IPS DF 19.7 (cell line): ENCODE data around the gene PRR12.
A peak's percentile ranks its signal among the peaks of the same experiment; 100 is the strongest.

Source experiments
- DNase-seq: peaks from one replicate; pipeline ENCODE4 v3.0.0-alpha.2; 2013; ENCODE audit warnings: low read depth, low spot score

The PRR12 gene, protein sequence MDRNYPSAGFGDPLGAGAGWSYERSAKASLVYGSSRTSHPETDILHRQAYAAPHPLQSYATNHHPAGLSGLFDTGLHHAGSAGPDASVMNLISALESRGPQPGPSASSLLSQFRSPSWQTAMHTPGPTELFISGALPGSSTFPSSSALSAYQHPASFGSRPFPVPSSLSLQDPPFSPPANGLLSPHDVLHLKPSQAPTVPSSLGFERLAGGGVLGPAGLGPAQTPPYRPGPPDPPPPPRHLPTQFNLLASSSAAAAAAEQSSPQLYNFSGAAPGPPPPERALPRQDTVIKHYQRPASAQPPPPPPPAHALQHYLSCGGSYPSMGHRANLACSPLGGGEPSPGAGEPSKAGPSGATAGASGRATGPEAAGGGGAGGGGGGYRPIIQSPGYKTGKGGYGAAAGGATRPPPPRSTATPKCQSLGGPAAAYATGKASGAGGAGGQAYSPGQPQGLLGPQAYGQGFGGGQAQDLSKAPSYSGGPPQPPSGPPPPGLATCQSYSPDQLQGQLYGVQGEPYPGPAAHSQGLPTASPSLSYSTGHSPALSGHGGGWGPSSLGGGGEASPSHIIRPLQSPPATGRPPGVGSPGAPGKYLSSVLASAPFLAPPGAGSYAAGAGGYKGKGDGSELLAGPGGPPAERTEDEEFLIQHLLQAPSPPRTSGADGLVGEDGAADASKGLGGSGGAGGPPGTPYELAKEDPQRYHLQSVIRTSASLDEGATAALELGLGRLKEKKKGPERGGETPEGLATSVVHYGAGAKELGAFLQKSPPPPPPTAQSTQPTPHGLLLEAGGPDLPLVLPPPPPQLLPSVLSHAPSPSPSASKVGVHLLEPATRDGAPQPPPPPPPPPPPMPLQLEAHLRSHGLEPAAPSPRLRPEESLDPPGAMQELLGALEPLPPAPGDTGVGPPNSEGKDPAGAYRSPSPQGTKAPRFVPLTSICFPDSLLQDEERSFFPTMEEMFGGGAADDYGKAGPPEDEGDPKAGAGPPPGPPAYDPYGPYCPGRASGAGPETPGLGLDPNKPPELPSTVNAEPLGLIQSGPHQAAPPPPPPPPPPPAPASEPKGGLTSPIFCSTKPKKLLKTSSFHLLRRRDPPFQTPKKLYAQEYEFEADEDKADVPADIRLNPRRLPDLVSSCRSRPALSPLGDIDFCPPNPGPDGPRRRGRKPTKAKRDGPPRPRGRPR (N-terminal part only)

DNA sequence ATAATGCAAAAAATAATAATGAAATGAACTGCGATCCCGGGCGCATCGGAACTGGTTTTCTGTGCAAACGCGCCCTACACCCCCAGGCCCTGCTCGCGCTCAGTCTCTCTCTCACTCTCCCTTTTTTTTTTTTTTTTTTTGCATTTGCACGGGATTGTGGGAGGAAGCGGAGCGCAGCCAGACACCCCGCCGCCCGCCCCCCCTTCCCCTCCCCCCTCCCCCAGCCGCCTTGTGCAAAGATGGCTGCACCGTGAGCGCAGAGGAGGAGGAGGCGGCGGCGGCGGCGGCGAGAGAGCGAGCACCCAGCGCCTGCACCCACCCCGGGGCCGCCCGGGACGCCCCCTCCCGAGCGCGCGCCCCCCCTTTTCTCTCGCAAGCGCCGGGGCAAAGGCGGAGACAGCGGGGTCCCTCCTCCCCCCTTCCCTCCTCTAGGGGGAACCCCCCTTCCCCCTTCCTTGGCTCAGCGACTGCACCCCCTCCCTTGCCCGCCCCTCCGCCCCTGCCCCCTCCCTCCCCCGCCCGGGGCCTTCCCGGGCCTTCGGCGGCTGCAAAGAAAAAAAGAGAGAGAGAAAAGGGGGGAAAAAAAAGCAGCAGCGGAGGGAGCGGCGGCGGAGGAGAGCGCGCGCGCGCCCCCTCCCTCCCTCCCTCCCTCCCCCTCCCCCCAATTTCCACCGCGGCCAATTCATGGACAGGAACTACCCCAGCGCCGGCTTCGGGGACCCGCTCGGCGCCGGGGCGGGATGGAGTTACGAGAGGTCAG, at the start of gene PRR12:
PRR12 (plus strand) TSS at position 212 of the 760 bp plus-strand sequence; CDS start at position 685, 473 bp downstream.
- no peak for DNase-seq

DNA sequence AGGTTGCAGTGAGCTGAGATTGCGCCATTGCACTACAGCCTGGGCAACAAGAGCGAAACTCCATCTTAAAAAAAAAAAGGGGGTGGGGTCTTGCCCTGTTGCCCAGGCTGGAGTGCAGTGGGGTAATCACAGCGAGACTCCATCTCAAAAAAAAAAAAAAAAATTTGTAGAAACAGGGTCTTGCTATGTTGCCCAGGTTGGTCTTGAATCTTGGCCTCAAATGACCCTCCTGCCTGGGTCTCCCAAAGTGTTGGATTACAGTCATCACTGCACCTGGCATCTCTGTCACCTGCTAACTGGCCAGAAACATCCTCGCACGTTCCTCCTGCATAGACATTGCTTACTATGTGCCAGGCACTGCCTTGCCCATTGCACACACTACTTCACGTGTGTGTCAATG, 49.1 kb upstream of the PRR12 start:
- DNase-seq, result no peak

DNA sequence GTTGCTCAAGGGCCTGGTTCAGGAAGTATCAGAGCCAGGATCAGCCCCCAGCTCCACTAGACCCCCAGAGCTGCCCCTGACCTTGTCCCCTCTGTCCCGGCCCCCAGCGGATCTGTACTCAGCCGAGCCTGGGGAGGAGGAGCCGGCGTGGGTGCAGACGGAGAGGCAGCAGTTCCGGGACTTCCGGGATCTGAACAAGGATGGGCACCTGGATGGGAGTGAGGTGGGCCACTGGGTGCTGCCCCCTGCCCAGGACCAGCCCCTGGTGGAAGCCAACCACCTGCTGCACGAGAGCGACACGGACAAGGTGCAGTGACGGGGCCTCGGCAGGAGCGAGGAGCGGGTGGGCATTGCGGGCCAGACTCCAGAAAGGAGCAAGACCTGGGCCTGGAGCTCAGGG, 48.5 kb upstream of the PRR12 start:
- no peak for DNase-seq

DNA sequence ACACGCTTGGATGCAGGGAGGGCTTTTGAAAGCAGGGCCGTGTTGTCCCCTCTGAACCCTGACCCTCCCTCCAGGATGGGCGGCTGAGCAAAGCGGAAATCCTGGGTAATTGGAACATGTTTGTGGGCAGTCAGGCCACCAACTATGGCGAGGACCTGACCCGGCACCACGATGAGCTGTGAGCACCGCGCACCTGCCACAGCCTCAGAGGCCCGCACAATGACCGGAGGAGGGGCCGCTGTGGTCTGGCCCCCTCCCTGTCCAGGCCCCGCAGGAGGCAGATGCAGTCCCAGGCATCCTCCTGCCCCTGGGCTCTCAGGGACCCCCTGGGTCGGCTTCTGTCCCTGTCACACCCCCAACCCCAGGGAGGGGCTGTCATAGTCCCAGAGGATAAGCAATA, 48.0 kb upstream of the PRR12 start:
- no peak for DNase-seq

DNA sequence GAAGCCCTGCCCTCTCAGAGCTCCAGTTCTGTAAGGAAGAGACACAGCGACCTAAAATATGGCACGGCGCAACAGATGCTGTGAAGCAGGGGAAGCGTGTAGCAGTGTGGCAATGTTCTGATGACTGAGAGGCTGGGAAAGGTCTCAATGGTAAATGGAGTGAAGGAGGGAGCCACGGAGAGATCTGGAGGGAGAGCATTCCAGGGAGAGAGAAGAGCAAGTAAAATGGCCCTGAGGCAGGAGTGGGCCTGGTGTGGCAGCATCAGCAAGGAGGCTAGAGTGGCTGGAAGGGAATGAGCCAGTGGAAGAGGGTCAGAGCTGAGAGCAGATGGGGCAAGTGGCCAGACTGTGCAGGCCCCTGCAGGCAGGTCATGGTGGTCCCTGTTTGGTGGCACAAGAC, 46.8 kb upstream of the PRR12 start:
- DNase-seq, result no peak

DNA sequence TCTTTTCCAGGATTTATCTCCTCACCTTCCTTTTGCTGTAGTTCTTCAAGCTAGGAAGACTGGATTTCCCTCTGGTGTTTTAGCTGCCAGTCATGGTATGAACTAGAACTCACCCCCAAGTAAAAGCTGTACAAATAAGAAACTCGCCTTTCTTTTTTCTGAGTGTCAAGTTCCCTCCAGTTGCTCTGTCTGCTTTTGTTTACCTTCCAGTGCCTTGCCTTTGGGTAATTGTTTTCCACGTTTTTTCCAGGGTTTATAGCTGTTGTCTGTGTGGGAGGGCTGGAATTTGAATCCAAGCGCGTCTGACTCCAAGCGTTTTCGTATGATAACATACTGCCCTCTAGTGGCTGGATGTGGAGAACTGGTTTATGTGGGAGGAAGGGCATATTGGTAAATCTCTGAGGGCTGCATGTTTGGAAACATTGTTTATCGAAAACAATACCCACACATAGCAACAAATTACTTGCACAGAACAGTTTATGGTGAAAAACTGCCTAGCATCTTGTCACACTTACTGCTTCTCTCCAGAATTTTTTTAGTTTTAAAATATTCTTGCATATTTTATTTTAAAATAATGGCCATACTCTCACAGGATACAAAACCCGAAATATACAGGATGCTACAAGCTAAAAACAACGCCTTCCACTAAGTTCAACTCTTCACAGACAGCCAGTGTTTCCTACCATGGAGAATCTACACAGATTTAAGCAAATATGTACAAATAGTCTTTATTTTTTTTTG, 44.0 kb upstream of the PRR12 start:
- DNase-seq, result no peak

DNA sequence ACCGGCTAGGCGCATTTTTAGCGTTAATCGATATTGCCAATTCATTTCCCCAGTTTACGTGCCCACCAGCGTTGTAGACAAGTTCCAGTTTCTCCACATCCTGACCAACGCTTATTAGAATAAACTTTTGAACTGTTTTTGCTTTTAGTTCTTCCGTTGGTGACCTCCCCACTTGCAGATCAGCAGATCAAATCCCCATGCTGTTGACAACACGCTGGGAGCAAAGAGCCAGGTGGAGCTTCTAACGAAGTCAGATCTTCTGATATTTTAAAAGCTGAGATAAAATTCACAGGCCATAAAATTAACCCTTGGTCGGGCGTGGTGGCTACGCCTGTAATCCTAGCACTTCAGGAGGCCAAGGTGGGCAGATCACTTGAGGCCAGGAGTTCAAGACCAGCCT, 41.9 kb upstream of the PRR12 start:
- no peak for DNase-seq

DNA sequence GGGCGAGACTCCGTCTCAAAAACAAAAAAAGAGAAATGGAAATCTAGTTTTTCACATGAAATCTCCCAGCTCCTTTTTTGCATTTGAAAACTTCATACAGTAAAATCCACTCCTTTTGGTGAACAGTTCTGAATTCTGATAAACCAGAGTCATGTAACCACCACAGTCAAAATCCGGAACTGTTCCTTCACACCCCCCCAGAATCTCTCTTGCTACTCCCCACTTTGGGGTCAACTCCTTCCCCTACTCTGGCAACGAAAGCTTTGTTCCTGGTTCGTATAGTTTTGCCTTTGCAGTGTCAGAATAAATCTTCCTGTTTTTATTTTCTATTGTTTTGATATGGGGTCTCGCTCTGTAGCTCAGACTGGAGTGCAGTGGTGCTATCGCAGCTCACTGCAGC, 39.5 kb upstream of the PRR12 start:
- no peak for DNase-seq

DNA sequence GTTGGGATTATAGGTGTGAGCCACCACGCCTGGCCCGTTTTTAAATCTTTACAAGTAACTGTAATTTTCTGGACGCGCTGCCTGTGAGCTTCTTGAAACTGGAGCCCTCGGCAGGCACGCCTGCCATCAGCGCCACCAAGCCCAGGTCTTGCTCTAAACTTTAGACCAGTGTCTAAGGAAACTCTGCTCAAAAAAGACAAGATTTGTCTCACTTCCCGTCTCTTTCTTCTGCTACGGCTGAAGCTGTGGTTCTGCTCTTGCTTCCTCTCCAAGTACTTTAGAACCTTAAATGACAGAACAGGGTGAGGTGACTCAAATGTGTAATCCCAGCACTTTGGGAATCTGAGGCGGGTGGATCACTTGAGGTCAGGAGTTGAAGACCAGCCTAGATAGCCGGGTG, 38.2 kb upstream of the PRR12 start:
- DNase-seq, result no peak

DNA sequence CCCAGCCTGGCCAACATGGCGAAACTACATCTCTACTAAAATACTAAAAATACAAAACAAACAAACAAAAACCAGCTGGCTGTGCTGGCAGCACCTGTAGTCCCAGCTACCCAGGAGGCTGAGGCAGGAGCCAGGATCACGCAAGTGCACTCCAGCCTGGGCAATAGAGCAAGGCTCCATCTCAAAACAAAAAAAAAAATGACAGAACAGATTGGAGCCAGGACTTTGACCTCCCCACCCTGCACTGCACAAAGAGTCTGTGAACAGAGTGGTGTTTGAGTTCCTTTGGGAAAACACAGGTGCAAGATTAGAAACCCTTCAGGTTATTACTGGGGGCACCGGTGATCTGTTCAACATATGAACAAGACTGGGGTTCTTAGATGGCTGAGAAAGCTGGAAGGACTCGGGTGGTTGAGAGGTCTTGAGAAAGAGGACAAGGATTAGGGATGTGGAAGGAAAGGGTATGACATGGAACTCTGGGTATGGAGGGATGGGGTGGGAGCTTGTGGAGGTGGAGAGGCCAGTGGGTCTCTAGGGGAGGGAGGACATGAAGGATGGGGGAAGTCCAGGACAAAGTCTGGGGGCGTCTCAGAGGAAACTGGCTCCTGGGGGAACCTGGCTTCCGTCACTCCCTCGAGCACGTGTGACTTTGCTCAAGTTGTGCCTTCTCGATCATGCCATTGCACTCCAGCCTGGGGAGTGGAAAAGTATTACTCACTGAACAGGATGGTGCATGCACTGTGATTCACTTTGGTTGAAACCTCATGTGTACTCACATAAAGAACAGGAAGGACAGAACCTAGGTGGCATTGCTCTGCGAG, 37.3 kb upstream of the PRR12 start:
- no peak for DNase-seq

DNA sequence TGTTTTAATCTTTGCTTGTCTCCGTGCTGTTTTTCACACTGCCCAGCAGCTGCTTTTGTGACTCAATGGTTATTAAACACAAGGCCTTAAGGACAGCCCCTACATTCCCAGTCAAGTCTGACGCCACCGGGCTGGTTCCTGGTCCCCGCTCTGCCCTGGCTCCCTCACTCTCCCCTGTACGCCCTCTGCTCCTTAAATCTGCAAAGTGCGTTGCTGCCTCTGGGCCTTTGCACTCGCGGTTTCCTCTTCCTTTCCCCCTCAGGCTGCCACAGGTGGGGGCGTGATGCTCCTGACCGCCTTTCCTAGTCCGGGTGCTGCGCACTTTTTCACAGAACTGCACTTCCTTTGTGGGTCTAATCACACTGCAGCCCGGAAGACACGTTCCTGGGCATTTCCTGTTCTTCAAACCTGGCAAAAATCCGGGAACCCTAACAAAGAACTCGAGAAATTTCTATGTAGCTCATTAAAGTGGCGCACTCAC, 36.2 kb upstream of the PRR12 start:
- no peak for DNase-seq

DNA sequence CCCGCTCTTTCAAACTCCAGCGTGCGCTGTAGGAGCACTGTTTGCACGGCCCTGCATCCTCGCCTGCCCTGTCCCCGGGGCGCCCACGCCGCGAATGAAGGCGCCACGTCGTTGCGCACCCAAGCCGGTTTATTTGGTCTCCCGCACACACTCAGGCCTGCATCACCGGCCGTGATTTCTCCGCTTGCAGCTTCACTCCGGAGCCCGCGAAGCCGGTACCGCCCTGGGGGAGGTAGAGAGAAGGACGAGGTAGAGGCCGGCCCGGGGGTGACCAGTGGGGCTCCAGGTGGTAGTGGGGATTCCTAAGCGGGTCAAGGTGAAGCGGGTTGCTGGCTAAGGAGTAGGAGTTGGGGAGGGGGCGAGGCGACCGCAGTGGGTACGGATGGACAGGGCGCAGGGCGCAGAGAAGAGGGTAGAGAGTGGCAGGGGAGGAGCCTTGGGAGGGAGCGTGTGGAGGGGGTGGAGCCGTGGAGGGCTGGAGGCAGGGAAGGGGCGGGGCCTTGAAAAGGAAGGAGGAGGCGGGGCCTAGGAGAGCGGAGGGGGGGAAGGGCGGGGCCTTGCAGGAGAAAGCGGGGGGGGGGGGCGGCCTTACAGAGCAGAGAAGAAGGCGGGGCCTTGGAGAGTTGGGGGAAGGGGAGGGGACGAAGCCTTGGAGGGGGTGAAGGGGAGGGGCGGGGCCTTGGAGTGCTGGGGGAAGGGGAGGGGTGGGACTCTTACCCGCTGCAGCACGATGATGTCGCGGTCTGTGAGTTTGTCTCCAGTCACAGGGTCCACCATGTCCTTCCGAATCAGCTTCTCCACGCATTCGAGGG, 35.2 kb upstream of the PRR12 start:
- DNase-seq, result no peak

DNA sequence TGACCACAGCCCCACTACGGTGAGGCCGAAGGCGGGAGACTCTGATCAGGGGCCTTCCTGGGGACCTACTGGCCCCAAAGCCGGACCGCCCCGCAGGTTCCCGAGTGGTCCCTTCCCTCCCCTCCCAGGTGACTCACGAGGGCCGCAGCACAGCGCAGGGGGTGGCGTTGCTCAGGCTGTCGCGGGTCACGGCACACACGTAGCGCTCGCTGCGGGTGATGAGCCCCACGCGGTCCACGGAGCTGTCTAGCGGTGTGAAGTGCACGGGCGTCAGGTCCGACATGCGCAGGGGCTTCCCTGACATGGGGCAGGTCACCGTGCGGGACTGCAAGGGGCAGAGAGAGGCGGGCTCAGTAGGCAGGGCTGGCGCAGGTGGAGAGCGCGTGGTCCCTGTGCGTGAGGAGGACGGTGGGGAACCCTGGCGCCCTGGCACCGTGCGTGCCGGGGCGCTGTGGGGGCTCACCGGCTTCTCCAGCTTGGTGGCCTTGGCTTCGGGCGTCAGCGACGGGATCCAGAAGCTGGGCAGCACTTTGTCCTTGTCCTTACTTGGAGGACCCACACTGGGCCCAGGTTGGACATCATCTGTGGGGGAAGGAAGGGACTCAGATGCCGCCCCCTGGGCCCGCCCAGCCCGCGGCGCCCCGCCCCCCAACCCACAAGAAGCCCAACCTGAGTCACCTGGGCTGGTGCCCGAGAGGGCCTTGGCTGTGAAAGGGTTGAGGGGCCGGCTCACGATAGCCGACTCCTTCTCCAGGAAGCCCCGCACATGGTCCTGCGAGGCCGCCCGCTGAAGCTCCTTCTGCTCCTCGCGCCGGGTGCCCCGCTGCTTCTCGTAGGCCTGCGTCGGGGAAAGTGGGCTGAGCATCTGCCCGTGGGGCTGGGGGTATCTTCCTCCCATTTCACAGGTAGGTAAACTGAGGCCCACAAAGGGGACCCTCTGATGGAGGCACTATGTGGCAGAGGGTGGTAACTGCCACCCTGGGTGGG, 34.3 kb upstream of the PRR12 start:
- DNase-seq, result peak; percentile 57

DNA sequence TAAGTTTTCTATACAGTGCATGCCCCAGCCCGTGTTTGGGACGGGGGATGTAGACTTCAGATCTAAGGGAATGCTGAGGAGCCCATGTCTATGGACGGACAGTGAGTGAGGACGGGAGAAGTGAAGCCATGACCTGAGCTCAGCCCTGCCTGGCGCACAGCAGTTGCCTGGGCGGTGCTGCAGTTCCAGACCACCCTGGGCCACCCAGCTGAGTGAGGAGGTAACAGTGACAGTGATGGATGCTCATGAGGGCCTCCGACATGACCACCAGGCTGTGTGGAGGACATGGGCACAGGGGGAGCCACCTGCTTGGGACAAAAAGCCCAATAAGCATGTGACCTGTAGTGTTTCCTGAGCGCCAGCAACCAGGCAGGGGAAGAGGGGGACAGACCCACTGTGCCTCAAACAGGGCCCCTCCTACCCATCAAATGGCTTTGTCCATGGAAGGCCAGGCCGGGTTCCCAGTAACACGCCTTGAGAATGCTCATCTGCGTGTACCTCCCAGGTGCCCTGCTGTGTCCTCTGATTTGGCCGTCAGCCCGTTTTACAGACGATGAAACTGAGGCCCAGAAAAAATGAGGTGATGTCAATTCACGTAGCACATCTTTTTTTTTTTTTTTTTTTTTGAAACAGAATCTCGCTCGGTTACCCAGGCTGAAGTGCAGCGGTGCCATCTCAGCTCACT, 33.2 kb upstream of the PRR12 start:
- DNase-seq, result no peak

DNA sequence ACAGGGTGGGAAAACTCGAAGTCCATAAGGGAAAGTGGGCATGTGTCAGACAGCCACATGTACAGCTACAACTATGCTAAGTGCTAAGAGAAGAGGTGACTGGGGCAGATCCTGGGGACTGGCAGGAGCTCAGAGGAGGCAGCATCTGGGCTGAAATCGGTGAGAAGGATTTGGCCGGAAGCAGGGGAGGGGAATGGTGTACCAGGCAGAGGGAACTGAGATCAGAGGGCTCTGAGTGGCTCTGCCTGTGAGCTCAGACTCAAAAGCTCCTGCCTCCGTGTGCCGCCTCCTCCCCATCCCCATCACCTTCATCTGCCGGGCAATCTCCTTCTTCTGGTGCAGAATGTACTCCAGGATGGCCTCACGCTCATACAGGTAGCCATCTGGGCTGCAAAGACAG, 32.4 kb upstream of the PRR12 start:
- DNase-seq, result no peak

DNA sequence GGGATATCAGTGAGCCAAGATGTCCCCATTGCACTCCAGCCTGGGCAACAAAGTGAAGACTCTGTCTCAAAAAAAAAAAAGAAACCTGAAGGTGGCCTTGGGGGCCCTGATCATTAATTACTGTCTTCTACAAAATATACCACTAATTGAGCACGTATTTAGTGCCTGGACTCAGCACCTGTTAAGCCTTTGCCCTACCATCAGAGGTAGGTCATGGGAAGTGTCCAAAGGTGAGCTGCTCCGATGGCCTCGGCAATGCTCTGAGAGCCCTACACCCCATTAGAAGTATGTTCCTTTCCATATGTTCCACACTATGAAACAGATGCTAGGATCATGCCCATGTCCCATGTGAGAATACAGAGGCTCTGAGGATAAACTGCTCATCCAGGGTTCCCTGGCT, 31.5 kb upstream of the PRR12 start:
- DNase-seq, result no peak

DNA sequence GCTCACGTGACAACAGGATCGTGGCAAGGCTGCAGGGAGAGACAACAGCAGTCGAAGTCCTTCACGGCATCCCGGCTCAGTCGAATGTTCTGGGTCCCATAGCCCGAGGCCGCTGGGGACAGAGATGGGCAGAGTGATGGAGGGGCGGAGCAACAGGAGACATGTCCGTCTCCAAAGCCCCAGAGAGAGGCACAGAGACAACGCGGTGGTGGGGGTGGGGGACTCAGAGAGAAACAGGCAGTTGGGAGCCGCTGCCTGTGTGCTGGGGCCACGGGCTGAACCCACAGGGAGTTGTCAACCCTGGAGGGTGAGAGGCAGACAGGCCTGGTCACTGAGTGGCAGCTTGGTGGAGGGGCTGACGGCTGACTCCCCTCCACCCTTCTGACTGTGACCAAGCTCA, 31.1 kb upstream of the PRR12 start:
- DNase-seq, result no peak
